Neural cell (in vitro differentiated cells): ENCODE results near the gene ARFGEF3.

Experiments used
- CTCF ChIP-seq: fragments of 450-650 bp; IDR thresholded peaks from 2 replicates; pipeline ENCODE4 v1.5.1; 2014; ENCODE audit warnings: antibody characterized with exemption, mild to moderate bottlenecking, moderate library complexity; ENCODE audit not compliant: poor library complexity, severe bottlenecking
- EZH2 ChIP-seq: fragments of 200-600, 300-800 bp; shearing (Covaris generic), sonication (generic); IDR thresholded peaks from 2 replicates; pipeline ENCODE4 v1.6.1; 2014; ENCODE audit warnings: antibody characterized with exemption, low read length, borderline replicate concordance, mild to moderate bottlenecking; ENCODE audit not compliant: insufficient read depth, poor library complexity, severe bottlenecking
- MXI1 ChIP-seq: fragments of 450-650 bp; conservative IDR thresholded peaks from 2 replicates; pipeline ENCODE4 v1.6.1; 2014; ENCODE audit warnings: antibody characterized with exemption, mild to moderate bottlenecking; ENCODE audit not compliant: poor library complexity, severe bottlenecking
- POLR2AphosphoS5 ChIP-seq: IDR thresholded peaks from 2 replicates; pipeline ENCODE4 v1.6.1; 2012
- RAD21 ChIP-seq: fragments of 450-650 bp; conservative IDR thresholded peaks from 2 replicates; pipeline ENCODE4 v1.6.1; 2014; ENCODE audit warnings: antibody characterized with exemption, mild to moderate bottlenecking, moderate library complexity
- REST ChIP-seq: IDR thresholded peaks from 2 replicates; pipeline ENCODE4 v1.6.1; 2012; ENCODE audit warnings: borderline replicate concordance
- SMC3 ChIP-seq: fragments of 450-650 bp; conservative IDR thresholded peaks from 2 replicates; pipeline ENCODE4 v1.6.1; 2014; ENCODE audit warnings: antibody characterized with exemption, mild to moderate bottlenecking, moderate library complexity; ENCODE audit not compliant: poor library complexity
- TAF1 ChIP-seq: IDR thresholded peaks from 2 replicates; pipeline ENCODE4 v1.6.1; 2012; ENCODE audit warnings: low read depth

- TF ChIP-seq RAD21: no peak
- TF ChIP-seq CTCF: no peak
- no peak for TF ChIP-seq MXI1
- no peak for TF ChIP-seq TAF1
- no peak for TF ChIP-seq SMC3
- TF ChIP-seq EZH2: no peak
- TF ChIP-seq POLR2AphosphoS5: no peak
- TF ChIP-seq REST: no peak
These were observed 22.5 kb downstream of the ARFGEF3 start for GRCh38 chr6:138184230-138184629.
